NOMO-1 treated with dmso at 0.1 percent for 144 hours (cell line): Measurements from ENCODE around the gene BCL7A.

Experiments used
- DNase-seq: peaks from one replicate; lab custom pipeline; 2025; ENCODE audit not compliant: unreplicated experiment; lab: John Stamatoyannopoulos, UW

Gene BCL7A

DNA sequence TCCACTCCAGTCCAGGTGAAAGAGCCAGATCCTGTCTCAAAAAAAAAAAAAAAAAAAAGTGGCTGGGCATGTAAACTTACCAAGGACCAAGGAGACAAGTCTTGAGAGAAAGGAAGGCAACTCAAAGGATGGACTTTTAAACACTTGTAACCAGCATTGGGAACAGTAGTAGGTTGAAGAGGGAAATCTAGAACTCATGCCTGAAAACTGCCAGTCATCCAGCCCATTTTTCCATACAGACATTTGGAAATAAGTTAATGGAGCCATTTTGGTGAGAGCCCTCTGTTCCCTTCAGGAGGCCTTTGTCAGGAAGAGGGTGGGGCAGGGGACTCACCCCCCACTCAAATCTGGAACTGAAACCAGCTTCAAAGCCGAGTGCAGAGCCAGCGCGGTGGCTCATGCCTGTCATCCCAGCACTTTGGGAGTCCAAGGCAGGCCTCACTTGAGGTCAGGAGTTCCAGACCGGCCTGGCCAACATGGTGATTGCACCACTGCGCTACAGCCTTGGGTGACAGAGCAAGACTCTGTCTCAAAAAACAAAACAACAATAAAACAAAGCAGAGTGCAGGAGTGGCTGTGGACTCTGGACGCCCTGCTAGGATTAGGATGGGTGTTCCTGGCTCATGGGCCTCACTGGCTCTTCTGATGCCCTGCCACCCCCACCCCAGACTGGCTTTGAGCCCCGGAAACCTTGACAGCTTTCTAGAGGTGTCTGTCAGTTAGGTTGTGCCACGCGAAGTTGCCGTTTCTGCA, 55.2 kb downstream of the BCL7A start:
- DNase-seq = peak; percentile 18

DNA sequence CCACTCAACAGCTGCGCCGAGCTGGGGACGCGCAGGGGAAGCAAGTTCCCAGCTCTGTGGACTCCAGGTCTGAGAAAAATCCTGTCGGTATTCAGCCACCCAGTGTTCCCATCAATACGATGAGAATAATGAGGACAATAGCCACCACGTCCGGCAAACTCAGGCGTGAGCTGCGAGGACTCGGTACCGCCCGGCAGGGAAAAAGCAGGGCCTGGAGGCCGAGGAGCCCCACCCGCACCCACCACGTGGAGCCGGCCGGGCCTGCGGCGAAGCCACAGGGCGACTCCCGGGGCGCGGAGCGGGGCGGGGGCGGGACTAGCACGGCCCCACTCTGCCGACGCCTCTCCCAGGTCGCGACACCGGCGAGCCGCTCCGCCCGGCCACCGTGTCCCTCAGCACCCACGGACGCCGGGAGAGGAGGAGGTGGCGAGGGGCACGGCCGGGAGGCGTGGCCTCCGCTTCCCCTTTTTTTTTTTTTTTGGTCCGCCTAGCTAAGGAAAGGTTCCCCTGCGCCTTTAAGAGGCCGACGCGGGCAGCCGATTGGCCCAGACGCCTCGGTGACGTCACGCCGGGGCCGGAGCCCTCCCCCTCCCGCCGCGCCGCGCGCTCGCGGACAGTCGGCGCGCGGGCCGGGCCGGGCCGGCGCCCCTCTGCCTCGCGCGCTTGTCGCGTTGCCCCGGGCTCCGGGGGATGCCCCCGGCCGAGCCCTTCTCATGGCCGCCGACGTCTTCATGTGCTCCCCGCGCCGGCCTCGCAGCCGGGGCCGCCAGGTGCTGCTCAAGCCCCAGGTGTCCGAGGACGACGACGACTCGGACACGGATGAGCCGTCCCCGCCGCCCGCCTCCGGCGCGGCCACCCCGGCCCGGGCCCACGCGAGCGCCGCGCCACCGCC, 56.7 kb downstream of the BCL7A start, which contains the start of gene MLXIP:
MLXIP (plus strand) TSS at position 616 of the 892 bp plus-strand sequence; CDS start at position 714, 98 bp downstream.
- peak; percentile 93 for DNase-seq

DNA sequence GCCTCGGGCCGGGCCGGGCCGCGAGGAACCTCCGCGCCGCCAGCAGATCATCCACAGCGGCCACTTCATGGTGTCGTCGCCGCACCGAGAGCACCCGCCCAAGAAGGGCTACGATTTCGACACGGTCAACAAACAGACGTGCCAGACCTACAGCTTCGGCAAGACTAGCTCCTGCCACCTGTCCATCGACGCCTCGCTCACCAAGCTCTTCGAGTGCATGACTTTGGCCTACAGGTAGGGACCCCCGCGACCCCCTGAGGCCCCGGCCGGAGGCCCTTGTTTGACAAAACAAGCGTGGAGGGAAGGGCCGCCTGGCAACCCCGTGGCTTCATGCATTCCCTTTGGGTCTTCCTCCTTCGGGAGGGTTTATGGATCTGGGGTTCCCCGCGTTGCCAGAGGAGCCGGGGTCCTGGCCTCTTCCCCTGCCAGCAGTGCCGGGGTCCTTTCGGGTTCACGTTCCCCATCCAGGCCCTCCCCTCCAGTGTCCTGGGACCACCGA, 57.4 kb downstream of the BCL7A start:
- no peak for DNase-seq

DNA sequence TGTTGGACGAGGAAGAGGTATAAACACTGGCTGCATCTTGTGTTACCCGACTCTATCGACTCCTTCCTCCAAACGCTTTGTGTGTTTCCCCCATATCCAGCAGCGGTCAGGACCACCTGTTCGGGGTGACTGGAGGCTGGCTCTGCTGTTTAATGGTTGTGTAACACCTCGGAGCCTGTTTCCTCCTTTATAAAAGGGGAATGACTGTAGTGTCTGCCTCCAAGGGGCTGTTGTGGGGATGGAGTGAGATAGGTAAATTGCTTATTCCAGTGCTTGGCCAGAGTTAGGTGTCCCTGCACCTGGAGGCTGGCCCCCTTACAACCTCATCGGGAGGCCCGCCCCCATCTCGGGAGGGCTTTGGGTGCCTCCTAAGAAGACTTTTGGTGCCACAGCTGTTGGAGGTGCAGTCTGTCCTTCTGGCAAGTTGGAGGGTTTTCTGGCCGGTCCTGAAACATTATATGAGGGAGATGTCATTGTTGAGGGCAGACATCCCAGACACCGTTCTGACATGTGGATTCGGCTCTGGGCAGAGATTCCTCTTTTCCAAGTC, 57.9 kb downstream of the BCL7A start:
- DNase-seq = peak; percentile 42

DNA sequence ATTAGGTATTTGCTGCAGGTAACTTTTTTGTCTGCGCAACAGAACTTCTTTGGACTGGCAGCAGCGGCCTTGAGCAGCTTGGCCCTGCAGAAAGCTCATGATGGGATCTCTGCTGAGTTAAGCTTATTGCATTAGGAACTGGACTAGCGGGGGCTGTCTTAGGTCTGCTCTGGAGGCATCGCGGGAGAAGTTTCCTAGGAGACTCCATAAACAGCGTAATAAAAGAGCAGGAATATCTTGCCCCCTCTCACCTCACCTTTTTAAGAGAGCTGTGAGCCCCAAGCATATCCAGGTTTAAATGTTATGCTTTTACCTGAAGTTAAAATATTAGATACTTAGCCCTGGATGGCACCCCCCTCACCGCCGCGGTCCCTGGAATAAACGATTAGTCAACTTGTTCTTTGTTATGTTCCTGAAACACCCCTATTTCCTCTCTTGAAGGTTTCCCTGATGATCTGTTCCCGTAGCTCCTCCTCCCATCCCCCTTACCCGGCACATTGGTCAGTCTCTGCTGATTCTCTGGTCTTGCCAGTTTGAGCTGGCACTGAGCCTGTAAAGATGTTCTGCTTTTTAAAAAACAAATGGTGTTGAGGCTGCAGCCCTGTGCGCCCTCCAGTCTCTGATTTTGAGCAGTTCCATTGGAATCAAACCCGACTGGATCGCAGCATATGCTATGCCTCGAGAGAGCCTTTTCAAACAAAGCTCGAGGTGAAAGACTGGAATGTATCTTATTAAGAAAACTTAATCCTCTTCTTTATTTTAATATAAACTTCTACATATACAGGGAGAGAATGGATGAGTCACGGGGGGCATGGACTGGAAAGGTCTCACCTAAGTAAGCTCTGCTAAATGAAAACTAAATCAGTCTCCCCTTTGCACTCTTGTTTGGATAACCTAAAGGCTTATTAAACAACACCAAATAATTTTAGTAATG, 58.7 kb downstream of the BCL7A start:
- DNase-seq = peak; percentile 63

DNA sequence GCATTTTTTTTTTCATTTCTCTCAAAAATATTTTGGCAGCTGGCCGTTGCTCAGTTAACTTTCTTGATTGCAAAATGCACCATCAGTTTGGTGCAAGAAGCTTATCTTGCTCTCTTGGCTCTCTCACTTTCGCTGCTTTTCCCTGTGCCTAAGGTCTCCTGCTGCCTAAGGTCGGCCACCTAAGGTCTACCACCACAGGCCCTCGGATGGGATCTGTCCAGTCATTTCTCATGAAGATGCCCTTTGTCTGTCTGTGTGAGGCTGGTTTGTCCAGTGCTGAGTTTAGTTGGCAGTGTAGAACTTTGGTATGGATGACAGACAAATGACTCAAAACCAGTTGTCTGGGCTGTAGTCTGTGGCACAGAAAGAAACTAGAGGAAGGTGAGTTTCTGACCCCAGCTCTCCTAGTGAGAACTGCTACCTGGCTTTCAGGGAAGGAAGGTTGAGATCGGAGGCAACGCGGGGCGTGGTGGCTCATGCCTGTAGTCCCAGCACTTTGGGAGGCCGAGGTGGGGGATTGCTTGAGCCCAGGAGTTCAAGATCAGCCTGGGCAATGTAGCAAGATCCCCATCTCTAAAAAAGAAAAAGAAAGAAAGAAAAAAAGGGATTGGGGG, 59.5 kb downstream of the BCL7A start:
- no peak for DNase-seq

DNA sequence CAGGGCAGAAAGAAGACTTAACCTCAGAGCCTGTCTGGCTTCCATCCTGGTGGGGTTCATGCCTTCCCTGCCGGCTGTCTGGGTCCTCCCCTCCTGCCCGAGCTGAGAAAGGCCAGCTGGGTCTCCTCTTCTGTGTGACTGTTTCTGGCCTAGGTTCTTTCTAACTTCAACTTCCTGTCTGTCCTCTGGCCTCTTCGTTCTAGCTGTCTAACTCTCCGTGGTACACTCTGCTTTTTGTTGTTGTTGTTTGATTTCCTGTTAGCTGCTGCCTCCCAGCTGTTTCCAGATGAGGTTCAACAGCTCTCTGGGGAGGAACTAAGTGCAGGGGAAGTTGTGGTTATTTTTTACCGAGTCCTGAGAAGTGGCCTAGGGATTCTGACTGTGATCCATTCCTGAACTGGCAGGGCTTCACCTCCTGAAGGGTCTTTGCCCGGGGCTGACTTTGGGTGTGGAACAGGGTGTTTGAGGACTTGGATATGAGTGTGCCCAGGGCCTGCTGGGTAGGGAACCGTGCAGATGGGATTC, 60.1 kb downstream of the BCL7A start:
- DNase-seq = peak; percentile 72

DNA sequence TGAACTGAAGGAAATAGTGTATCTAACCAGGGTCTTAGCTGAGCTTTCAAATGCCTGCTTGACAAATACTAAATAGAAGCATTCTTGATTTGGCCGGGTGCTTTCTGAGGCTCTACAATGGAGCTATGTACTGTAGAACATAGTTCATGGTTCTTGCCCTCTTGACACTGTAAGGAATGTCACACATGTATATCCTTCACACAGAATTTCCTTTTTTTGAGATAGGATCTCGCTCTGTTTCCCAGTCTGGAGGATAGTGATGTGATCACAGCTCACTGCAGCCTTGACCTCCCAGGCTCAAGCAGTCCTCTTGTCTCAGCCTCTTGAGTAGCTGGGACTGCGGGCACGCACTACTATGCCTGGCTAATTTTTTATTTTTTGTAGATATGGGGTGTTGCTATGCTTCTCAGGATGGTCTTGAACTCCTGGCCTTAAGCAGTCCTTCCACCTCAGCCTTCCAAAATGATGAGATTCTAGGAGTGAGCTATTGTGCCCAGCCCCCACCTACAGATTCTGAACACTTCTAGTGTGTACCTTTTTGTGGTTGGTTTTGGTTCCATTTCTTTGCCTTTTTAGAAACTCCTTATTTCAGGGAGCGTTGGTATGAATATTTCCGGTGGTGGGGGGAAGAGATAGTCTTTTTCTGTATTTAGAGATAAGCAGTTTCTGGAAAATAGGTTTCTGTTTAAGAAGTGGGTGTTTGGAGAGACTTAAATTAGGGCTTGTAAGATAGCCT, 61.1 kb downstream of the BCL7A start:
- no peak for DNase-seq

DNA sequence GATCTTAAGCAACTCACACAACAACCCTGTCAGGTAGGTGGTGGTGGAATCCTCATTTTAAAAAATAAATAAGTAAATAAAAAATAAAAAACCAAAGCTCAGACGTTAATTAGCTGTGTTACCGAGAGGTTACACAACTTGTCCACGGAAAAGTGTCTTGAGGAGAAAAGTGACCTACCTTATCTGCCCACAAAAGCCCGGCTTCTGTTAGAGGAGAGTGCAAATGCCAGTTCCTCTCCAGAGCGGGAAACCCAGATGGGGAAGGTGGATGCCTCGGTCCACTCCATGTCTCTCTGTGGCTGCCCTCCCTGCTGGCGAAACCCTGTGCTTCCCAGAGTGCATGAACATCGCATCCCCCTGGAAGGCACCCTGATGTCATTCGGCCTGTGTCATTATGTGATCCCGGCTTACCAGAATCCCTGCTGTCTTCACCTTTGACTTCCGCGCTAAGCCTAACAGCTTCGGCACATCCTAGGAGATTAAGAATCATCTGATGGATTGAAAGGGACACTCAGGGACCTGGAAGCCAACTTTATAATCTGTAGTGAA, 63.2 kb downstream of the BCL7A start:
- DNase-seq = no peak

DNA sequence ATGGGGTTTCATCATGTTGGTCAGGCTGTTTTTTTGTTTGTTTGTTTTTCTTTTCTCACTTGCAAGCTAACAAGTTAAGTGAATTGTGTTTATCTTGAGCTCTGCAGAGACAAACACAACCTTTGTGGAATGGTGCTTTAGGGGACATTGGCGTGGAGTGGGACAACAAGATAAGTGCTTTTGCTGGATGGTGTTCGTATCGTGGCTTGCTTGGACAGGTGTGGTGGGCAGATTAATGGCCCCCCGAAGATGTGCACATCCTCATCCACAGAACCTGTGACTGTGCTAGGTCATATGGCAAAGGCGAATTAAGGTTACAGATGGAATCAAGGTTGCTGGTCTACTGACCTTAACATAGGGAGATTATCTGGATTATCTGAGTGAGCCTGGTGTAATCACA, 63.9 kb downstream of the BCL7A start:
- DNase-seq = no peak

DNA sequence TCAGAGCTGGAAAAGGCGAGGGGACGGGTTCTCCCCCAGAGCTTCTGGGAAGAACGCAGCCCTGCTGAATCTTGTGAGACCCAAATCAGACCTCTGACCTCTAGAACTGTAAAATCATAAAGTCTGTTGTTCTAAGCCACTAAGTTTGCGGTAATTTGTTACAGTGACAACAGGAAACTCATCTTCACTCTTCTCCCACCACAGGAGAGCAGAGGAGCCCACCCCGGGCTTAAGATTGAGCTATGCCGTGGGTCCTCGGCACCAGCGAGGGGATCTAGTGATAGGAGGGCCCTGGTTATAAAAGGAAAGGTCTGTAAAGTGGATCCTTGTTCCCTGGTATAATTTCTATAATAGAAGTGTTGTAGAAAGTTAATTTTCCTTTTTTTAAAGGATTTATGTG, 64.4 kb downstream of the BCL7A start:
- DNase-seq = no peak

DNA sequence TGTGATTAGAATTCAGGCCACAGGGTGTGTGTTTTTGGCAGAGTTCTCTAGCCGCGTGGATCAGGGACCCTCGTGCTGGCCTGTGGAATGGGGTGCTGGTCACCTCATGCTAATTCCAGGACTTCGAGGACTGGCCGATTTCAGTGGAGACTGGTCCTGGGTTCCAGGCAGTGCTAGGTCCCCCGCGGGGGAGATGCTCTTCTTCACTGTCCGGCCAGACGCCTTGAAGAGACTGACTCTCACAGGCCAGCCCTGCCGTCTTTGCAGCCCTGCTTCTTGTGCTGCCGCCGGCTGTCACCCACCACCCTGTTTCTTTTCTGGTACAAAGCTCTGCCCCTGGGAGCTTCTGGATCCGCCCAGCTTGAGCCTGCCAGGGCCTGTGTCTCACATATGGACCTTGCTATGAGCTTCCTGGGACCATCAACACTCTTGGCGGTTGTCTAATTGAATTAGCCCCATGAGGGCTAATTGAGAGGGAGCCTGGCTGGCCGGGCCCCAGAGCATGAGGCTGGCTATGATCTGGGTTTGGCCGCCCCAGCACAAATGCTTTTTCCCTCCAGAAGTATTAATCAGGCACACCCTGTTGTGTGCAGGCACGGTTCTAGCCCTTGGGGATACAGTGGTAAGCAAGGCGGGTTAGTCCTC, 65.1 kb downstream of the BCL7A start:
- no peak for DNase-seq

DNA sequence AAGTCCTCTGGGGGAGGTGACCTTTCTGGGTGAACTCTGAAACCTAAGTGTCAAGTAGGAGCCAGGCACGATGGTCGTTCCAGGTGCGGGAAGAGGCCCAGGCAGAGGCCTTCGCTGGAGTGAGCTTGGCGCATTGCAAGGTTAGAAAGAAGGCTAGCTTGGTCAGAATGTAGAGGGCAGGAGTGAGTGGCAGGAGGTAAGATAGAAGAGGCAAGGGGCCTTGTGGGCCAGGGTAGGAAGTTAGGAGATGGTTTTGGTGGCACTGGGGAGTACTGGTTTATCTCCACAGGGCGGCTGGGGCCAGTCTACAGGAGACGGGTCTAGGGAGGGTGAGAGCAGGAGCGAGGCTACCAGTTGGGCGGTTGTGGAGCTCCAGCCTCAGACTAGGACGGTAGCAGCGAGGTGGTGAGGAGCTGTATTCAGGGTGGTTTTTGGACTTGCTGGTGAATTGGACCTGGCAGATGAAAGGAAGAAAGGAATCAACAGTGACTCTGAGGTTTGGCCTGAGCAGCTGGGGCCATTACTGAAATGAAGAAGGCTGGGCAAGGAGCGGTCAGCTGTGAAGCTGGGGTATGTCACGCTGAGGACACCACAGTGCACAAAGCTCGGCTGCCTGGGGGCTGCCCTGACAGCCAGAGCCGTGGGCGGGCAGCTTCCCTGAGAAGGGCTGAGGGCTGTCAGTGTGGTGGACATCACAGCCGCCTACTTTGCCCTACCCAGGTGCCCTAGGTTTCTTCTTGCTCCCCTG, 65.9 kb downstream of the BCL7A start:
- DNase-seq = no peak

DNA sequence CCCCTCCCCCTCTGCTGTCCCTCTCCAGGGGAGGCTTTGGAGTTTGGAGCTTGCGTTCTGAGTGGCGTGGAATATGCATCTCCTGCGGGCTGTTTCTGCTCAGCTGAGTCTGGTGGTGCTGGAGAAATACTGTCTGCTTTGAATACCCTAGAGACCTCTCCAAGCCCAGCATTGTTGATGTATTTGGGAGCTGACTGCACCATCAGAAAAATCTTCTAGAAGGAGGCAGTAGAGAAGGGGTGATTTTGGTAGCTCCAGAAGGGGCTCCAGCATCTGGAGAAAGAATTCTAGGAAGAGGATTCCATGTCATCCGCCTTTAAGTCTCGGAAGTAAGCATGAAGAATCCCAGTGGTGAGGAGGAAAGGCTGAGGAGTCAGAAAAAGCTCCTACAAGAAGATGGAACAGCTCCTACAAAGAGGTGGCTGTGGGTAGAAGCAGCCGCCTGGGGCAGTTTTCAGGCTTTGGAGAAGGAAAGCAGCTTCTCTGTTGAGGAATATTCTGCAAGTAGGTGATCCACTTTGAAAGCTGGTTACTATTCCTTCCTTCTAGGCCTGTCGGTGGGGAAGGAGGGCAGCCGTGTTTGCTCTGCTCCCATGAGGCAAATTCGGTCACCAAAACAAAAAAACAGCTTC, 66.6 kb downstream of the BCL7A start:
- no peak for DNase-seq

DNA sequence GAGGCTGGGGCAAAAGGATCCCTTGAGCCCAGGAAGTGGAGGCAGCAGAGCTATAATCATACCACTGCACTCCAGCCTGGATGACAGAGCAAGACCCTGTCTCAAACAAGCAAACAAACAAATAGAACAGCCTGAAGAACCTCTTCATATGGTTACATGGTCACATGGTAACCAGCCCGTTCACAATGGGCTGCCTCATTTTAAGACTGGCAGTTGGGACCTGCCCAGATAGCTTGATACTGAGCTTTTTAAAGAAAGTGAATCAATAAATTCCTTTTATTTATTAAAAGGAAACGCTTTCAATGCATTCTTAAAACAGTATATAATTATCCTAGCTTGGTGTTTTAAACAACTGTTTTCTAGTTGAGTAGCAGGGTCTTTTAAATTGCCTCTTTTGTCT, 67.4 kb downstream of the BCL7A start:
- no peak for DNase-seq

DNA sequence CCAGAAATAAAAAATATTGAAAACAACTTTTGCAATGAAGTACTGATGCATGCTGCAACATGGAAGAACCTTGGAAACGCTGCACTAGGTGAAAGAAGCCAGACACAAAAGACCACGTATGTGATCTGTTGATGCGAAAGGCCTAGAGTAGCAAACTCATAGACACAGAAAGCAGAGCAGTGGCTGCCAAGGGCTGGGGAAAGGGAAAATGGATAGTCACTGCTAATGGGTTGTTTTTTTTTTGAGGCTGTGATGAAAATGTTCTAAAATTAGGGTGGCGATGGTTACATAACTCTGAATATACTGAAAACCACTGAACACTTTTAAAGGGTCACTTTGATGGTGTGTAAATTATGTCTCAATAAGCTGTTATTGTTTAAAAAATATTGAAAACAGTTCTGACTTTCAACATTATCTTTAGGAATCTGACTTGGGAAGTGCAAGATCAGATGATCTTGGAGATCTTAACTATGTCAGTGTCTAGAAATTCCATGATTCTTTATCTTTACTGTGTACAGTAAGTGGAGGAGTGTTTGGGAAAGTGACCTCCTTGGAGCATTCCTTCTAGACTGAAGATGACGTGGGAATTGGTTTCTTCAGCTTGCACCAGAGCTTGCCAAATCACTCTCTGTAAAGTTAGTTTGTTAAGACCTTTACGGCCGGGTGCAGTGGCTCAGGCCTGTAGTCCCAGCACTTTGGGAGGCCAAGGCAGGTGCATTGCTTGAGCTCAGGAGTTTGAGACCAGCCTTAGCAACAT, 69.3 kb downstream of the BCL7A start:
- peak; percentile 69 for DNase-seq
